DMS 273 (cell line): Measurements from ENCODE around the gene HOXD11.

Experiments
- DNase-seq: peaks from one replicate; lab custom pipeline; 2025; ENCODE audit not compliant: unreplicated experiment; lab: John Stamatoyannopoulos, UW

Gene HOXD11

DNA sequence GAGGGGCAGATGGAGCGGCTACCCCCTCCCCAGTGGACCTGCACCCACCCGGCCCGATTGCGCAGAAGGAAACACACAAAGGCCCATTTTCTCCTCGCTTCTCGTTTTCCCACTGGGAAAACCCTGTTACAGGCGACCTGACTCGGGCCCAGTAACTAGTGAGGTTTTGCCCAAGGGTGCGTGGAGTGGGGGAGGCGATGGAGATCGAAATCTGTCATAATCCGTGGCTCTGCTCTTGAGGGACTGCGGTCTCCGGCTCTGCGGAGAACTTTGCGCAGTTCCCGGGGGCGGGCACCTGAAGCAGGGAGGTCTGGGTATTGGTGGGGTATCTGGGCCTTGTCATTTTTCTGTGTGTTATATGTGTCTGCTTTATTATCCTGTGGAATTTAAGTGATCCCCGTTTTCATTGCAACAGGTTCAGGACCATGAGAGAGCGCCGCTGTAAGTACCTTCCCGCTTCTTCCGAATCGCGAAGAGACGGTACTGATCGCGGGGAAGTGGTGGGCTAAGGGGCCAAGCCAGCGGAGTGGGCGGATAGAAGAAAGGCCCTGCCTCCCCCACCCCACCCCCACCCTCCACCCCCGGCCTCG, 40.2 kb downstream of the HOXD11 start:
- no peak for DNase-seq

- DNase-seq: no peak
Observed at GRCh38 chr2:176147800-176148496, 40.9 kb downstream of the HOXD11 start.

DNA sequence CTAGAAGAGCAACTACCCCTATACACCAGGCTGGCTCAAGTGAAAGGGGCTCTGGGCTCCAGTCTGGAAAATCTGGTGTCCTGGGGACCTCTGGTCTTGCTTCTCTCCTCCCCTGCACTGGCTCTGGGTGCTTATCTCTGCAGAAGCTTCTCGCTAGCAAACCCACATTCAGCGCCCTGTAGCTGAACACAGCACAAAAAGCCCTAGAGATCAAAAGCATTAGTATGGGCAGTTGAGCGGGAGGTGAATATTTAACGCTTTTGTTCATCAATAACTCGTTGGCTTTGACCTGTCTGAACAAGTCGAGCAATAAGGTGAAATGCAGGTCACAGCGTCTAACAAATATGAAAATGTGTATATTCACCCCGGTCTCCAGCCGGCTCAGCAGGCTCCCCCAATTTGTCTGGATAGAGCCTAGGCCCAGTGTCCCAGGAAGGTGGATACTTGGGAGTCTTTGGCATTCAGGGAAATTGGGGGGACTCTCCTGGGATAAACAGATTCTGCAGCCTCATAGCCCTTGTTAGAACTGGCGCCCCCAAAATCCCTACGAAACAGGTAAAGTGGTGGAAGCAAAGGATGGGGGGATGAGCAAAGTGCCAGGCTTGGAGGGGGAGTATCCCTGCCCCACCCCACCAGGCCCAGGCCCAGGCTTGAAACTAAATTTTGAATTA, 41.8 kb downstream of the HOXD11 start:
- no peak for DNase-seq

DNA sequence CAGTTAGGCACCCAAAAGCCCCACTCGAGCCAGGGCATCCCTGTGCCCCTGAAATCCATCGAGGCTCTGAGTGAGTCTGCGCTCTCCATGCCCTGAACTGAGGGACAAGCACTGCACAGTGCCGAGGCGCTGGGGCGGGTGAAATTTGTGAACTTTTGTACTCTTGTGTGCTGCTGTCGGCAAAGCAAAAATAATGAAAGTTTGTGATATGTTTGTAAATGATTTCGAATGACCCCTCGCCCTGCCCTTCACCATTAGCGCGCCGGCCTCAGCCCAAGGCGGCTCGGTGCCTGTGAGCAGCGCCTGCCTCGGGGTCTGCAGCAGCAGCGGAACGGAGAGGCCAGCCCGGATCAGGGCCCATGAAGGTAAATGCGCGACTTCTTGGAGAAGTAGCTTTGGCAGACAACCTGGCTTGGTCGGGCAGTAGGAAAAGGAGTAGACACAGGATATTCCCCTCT, 42.4 kb downstream of the HOXD11 start:
- DNase-seq: no peak

DNA sequence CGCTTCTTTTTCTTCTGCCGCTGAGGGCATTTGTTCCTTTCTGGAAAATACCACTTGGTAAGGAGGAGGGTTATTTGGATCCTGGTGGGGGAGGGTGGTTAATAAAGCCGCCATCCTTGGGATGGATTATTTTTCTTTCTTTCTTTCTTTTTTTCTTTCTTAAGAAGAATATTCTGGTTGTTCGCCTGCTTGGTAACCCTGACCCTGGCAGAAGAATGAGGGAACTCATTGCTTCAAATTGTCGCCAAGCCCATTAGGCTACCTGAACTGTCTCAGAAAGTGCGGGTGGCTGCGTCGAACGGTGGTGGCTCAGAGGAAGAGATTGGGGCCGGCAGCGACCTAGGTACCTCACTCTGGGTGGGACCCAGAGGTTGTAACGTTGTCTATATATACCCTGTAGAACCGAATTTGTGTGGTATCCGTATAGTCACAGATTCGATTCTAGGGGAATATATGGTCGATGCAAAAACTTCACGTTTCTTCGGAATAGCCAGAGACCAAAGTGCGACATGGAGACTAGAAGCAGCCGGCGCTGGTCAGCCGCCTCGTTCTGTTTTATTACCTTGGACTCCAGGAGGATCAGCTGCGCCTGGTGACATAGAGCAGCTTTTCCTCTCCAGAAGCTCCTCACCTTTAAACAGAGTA, 43.0 kb downstream of the HOXD11 start:
- no peak for DNase-seq

DNA sequence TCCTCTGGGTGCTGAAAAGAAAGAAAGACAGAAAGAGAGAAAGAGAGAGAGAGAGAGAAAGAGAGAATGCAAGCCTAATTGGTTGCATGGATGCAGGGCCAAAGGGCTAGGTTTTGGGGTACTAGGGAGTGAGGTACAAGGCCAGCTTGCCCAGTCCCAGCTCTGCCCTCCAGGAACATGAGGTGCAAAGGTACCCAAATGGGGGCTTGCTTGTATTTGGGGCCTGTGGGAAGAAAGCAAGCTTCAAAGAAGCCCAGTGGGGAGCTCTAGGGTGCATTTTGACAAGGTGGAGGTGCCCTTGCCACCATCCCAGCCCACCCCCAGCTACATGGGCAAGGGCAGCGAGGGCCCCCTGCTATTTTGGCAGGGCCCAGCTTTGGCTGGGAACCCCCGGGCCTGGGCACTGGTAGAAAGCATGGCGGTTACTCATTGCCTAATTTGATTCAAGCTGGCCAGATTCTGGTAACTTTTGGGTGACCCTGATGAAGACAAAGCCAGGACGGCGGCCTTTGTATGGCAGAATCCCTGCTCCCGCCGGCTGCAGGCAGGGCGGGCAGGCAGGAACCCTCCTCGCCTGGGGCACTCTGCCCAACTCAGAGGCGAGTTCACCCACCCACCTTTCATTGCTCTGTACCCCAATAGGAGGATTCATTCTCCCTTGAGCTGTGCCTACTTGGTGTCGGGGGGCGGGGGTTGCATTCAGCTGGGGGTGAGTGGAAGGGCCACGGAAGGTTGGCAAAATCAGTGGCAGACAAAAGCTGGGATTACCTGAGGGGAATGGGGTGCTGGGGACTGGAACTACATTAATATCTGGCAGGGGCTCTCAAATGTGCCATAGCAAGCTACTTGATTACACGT, 43.7 kb downstream of the HOXD11 start:
- no peak for DNase-seq

DNA sequence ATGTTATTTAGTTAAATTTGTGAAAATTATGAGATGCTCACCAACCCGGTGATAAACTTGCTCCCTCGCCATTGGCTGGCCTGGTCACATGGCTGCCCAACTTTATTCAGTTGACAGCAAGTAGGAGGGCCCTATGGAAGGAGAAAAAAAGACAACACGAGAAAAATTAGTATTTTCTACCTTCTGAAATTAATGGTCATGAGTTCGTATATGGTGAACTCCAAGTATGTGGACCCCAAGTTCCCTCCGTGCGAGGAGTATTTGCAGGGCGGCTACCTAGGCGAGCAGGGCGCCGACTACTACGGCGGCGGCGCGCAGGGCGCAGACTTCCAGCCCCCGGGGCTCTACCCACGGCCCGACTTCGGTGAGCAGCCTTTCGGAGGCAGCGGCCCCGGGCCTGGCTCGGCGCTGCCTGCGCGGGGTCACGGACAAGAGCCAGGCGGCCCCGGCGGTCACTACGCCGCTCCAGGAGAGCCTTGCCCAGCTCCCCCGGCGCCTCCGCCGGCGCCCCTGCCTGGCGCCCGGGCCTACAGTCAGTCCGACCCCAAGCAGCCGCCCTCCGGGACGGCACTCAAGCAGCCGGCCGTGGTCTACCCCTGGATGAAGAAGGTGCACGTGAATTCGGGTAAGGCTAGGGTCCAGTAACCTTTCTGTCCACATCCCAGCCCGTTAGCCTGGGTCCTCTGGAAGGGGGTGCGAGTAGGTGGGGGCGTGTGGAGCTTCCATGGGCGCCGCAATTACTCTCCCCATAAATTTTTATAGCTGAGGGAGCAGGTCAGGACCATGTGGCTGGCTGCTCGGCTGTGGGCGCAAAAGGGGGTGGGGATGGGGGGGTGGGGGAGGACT, 44.6 kb downstream of the HOXD11 start, which contains the start of gene HOXD4:
HOXD4 (plus strand) TSS at position 109 of the 846 bp plus-strand sequence; CDS start at position 193, 84 bp downstream.
- no peak for DNase-seq

DNA sequence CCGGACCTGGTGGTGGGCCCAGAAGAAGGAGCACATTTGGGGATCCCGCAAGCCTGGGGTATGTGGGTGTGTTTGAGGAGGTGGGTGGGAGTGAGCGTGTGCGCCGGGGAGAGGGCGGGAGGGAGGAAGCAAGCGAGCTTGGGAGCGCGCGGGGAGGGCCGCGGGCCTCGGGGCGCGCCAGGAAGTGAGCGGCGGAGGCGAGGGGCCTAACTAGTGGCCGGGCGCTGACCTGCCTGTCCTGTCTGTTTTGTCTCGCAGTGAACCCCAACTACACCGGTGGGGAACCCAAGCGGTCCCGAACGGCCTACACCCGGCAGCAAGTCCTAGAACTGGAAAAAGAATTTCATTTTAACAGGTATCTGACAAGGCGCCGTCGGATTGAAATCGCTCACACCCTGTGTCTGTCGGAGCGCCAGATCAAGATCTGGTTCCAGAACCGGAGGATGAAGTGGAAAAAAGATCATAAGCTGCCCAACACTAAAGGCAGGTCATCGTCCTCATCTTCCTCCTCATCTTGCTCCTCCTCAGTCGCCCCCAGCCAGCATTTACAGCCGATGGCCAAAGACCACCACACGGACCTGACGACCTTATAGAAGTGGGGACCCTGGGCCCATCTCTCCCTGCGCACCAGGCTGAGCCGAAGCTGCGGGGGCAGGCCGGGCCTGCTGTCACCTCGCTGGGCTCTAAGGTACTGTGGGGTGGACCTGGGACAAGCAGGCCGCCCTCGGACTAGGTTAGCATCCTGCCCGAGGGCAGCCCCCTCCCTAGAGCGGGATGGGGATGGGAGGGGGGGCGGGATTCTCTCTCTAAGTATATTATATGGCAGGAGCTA, 45.5 kb downstream of the HOXD11 start:
- DNase-seq: no peak

GRCh38 chr2:176154576-176155252, 47.6 kb downstream of the HOXD11 start:
- no peak for DNase-seq

DNA sequence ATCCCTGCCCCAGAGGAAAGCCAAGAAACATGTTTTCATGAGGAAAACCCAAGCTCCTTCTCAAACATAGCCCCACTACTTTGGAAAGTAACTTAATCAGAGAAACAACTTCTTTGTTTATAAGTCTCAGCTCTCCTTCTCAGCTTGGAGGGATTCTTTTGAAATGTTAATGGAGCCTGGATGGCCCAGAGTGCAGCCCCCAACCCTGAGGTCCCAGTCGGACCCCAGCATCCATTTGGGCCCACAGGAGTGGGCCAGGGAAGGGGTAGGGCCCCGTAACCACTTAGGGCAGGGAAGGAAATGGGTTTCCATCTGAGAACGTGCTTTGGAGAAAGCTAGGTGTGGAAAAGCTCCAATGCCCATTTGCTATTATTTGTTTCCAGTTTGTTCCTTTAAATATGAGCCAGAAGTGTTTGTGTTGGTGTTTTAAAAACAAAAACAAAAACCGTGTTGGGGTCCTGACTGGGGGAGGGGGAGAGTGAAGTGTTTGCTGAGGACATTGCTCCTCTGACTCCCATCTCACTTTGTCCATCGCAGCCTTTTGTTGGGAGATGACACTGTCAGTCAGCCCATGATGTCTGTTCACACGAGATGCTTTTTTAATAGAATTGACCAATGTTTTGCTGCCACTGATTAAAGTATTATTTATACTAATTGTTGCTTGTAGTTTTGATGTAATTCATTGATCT, 48.4 kb downstream of the HOXD11 start:
- DNase-seq: no peak

GRCh38 chr2:176156301-176156806, 49.3 kb downstream of the HOXD11 start:
- no peak for DNase-seq

- no peak for DNase-seq
Observed at GRCh38 chr2:176156807-176157498, 49.9 kb downstream of the HOXD11 start, which contains the start of gene HOXD3. TSS of gene HOXD3 (plus strand) at chr2:176157307. CDS start at chr2:176169115, 11,808 bp downstream.

GRCh38 chr2:176157499-176158185, 50.6 kb downstream of the HOXD11 start:
- DNase-seq: no peak

DNA sequence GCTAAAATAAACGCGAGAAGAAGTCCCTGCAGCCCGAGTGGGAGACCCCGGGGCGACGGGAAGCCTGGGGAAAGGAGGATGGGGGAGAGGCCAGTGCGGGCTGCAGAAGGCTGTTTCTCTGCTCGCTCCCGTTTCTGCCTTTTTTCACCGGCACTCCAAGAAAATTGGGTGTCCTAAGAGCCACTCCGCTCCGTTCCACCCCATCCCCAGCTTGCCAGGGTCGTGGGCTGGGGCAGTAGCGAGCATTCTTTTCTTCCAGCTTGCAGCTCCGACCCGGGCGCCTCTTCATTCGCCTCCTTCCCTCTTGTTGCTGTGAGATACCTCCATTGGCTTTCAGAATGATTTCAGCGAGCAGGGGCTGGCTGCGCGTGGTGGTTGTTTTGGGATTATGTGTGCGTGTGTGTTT, 51.1 kb downstream of the HOXD11 start:
- no peak for DNase-seq

- DNase-seq: no peak
Observed at GRCh38 chr2:176158855-176159662, 52.0 kb downstream of the HOXD11 start.
